ENCODE data around the gene CPNE4. TPM values are rescaled to one million over a fixed set of nuclear protein-coding genes. Genes with fewer than 3 reads are reported as not detected.

CPNE4 gene
- total and polyA plus RNA-seq, 8 donors = 0.15 to 8.9 (median 1.7) TPM

- Histone ChIP-seq H3K4me1 (no peaks in the 10 kb centered on the region), H3K9me3 (peaks cover 0 to 5% (median 0%) of the 10 kb centered on the region in 4 donors), H3K36me3 (no peaks in the 10 kb centered on the region), H3K27me3 (no peaks in the 10 kb centered on the region), H3K27ac (no peak overlapping the region), H3K4me3 (no peak overlapping the region)
- no peak for DNase-seq
- no peak for TF ChIP-seq POLR2AphosphoS5 (IDR thresholded peaks at IDR 0.05)
- no peak for TF ChIP-seq POLR2A (IDR thresholded peaks at IDR 0.05)
- TF ChIP-seq EP300 (IDR thresholded peaks at IDR 0.05) = no peak
- TF ChIP-seq, protein P1, sequence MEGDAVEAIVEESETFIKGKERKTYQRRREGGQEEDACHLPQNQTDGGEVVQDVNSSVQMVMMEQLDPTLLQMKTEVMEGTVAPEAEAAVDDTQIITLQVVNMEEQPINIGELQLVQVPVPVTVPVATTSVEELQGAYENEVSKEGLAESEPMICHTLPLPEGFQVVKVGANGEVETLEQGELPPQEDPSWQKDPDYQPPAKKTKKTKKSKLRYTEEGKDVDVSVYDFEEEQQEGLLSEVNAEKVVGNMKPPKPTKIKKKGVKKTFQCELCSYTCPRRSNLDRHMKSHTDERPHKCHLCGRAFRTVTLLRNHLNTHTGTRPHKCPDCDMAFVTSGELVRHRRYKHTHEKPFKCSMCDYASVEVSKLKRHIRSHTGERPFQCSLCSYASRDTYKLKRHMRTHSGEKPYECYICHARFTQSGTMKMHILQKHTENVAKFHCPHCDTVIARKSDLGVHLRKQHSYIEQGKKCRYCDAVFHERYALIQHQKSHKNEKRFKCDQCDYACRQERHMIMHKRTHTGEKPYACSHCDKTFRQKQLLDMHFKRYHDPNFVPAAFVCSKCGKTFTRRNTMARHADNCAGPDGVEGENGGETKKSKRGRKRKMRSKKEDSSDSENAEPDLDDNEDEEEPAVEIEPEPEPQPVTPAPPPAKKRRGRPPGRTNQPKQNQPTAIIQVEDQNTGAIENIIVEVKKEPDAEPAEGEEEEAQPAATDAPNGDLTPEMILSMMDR (IDR thresholded peaks at IDR 0.05) = no peak
- intact Hi-C loops (cut with DNase I; ENCODE audit: low total_unique reads) = no loop called here
Measured at GRCh38 chr3:131883086-131883485, 151.7 kb downstream of the CPNE4 start.

DNA sequence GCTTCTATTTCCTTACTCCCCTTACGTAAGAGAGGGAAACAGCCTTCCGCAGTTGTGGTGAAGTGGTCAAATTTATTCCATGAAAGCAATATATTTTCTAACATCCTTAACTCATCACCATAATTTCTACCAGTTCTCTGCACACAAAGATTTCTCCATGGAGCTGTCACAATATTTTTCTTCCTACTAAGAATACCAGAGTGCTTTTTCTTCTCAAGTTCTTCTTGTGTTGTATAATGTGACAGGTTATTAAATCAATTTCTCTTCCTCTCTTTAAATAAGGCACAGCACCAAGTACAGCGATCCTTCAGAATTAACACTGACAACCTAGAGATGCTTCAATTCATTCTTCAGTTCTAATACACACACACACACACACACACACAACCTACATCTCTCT lies 153.0 kb downstream of the CPNE4 start:
- Histone ChIP-seq H3K36me3 (no peaks in the 10 kb centered on the region), H3K27me3 (no peaks in the 10 kb centered on the region), H3K9me3 (peaks cover 0 to 5% (median 0%) of the 10 kb centered on the region in 4 donors), H3K27ac (no peak overlapping the region), H3K4me1 (no peaks in the 10 kb centered on the region), H3K4me3 (no peak overlapping the region)
- WGBS, 5 donors = 82 to 92% (median 88%) methylated on average over 3 of the region's 3 CpGs
- no peak for TF ChIP-seq EP300 (IDR thresholded peaks at IDR 0.05)
- TF ChIP-seq, protein P1 (IDR thresholded peaks at IDR 0.05) = no peak
- TF ChIP-seq POLR2A (IDR thresholded peaks at IDR 0.05) = no peak
- no peak for TF ChIP-seq POLR2AphosphoS5 (IDR thresholded peaks at IDR 0.05)
- intact Hi-C loops (cut with DNase I; ENCODE audit: low total_unique reads) = no loop called here
- DNase-seq = no peak

DNA sequence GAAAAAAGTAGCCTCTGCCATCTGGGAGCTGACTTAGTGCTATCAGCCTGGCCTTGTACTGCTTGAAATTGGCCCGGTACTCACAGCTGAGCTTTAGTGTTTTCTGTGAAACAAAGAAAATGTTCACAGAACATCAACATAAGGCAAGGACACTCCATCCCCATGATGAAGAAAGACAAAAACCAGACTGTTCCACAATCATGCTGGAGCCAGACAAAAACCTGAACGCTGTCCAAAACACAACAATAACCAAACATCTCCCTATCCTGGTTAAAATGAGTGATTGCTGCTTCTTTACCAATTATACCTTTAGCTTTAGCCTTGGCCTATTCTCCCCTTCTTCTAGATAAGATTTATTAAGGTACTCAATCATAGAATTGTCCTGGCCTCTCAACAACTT lies 153.9 kb downstream of the CPNE4 start:
- intact Hi-C loops (cut with DNase I; ENCODE audit: low total_unique reads) = no loop called here
- WGBS, 5 donors = 69 to 90% (median 83%) methylated on average over 2 of the region's 2 CpGs

GRCh38 chr3:131868203-131868602 lies 166.6 kb downstream of the CPNE4 start:
- Histone ChIP-seq H3K4me3 (no peak overlapping the region), H3K27ac (no peak overlapping the region), H3K27me3 (no peaks in the 10 kb centered on the region), H3K36me3 (no peaks in the 10 kb centered on the region), H3K9me3 (no peaks in the 10 kb centered on the region), H3K4me1 (no peaks in the 10 kb centered on the region)
- TF ChIP-seq POLR2AphosphoS5 (IDR thresholded peaks at IDR 0.05) = no peak
- no peak for TF ChIP-seq EP300 (IDR thresholded peaks at IDR 0.05)
- TF ChIP-seq POLR2A (IDR thresholded peaks at IDR 0.05) = no peak
- TF ChIP-seq, protein P1 (IDR thresholded peaks at IDR 0.05) = no peak
- whole genome bisulfite sequencing, 5 donors = 75 to 85% (median 82%) methylated on average over 6 of the region's 6 CpGs
- intact Hi-C loops (cut with DNase I; ENCODE audit: low total_unique reads) = no loop called here
- DNase-seq = no peak

More for the DNA sequence above, 153.9 kb downstream of the CPNE4 start:
- H3K9me3 ChIP-seq = peaks cover 0 to 5% (median 0%) of the 10 kb centered on the region in 4 donors
- H3K4me1 ChIP-seq = no peaks in the 10 kb centered on the region
- no peak overlapping the region for H3K4me3 ChIP-seq
- H3K27me3 ChIP-seq = no peaks in the 10 kb centered on the region
- DNase-seq = no peak
- TF ChIP-seq, protein P1 (IDR thresholded peaks at IDR 0.05) = no peak
- TF ChIP-seq POLR2AphosphoS5 (IDR thresholded peaks at IDR 0.05) = no peak
- H3K27ac ChIP-seq = no peak overlapping the region
- H3K36me3 ChIP-seq = no peaks in the 10 kb centered on the region

Data from stomach (tissue), 9 donors.